Spleen (tissue), 11 donors: ENCODE data around the gene TIGD3. TPM values are rescaled to one million over a fixed set of nuclear protein-coding genes. Genes with fewer than 3 reads are reported as not detected.

ENCODE experiments used
- DNase-seq: peaks from one replicate; pipeline ENCODE4 v3.0.0-alpha.2; 2020
- H3K27ac ChIP-seq, 8 donors: fragments of 200-600 bp; sonication (generic) in 7 of 8; 1 replicate in 4 of 8; 2 replicates in 4 of 8; pipeline versions ENCODE4 v1.5.0 to v1.8.0; 2016 to 2021; ENCODE audit warnings: inconsistent platforms in 4 of 8, mild to moderate bottlenecking in 4 of 8, moderate library complexity in 1 of 8
- H3K27me3 ChIP-seq, 7 donors: fragments of 200-600 bp; sonication (generic) in 6 of 7; replicated peaks in 1 of 7; 1 replicate in 4 of 7; 2 replicates in 3 of 7; pipeline versions ENCODE4 v1.5.0 to v1.8.0; 2016 to 2021; ENCODE audit warnings: inconsistent platforms in 3 of 7, mild to moderate bottlenecking in 1 of 7
- H3K36me3 ChIP-seq, 6 donors: fragments of 200-600 bp; sonication (generic) in 5 of 6; 1 replicate in 4 of 6; 2 replicates in 2 of 6; pipeline versions ENCODE4 v1.5.0 to v1.8.0; 2016 to 2021; ENCODE audit warnings: inconsistent platforms in 2 of 6
- H3K4me1 ChIP-seq, 6 donors: fragments of 200-600 bp; sonication (generic) in 5 of 6; 1 replicate in 3 of 6; 2 replicates in 3 of 6; pipeline versions ENCODE4 v1.5.0 to v1.8.0; 2016 to 2021; ENCODE audit warnings: inconsistent platforms in 3 of 6
- H3K4me3 ChIP-seq, 8 donors: fragments of 200-600 bp; sonication (generic) in 7 of 8; 1 replicate in 4 of 8; 2 replicates in 4 of 8; pipeline versions ENCODE4 v1.5.0 to v1.8.0; 2016 to 2021; ENCODE audit warnings: inconsistent platforms in 4 of 8, mild to moderate bottlenecking in 4 of 8, moderate library complexity in 2 of 8
- H3K9me3 ChIP-seq, 8 donors: fragments of 200-600 bp; sonication (generic) in 7 of 8; 1 replicate in 4 of 8; 2 replicates in 4 of 8; pipeline versions ENCODE4 v1.5.0 to v1.8.0; 2016 to 2021; ENCODE audit warnings: inconsistent platforms in 4 of 8
- CTCF ChIP-seq, 11 experiments: fragments of 200-600 bp in 7 of 11; fragments of 450-650 bp in 4 of 11; sonication (generic) in 4 of 11; IDR thresholded peaks in 8 of 11; conservative IDR thresholded peaks in 3 of 11; 1 replicate in 7 of 11; 2 replicates in 4 of 11; pipeline versions ENCODE4 v1.4.0 to v1.8.0; 2016 to 2021; ENCODE audit warnings: antibody characterized with exemption in 11 of 11, inconsistent platforms in 4 of 11, mild to moderate bottlenecking in 1 of 11
- POLR2A ChIP-seq, 3 donors: fragments of 450-650 bp; IDR thresholded peaks; one replicate each; pipeline ENCODE4 v1.5.1; 2017; ENCODE audit warnings: antibody characterized with exemption in 3 of 3, mild to moderate bottlenecking in 1 of 3
- POLR2AphosphoS5 ChIP-seq, 3 donors: sonication (generic); formaldehyde crosslinking; IDR thresholded peaks; one replicate each; pipeline ENCODE4 v1.5.1; 2017; ENCODE audit warnings: antibody characterized with exemption in 3 of 3
- WGBS, 5 donors: extraction: QIAGEN DNeasy Blood & Tissue Kit in 3 of 5; methylation state at CpG; one replicate each; pipeline versions ENCODE4 v1.1.5 to v1.1.7; 2013 to 2018; 5-methylcytosine and 5-hydroxymethylcytosine counted together
- intact Hi-C: fragments of 100-400 bp; cut with DNase I; formaldehyde crosslinking; loops from one replicate; pipeline ENCODE4 v1.15.0; 2023; ENCODE audit warnings: low total_unique reads
- polyA plus RNA-seq, 3 donors: library from polyadenylated mRNA; stranded (reverse); fragments of 200-250 nt; gene quantifications; one replicate each; pipeline ENCODE4 v1.2.1, GENCODE V29; 2013
- total RNA-seq, 7 donors: library from RNA; depleted of rRNA in 3 of 7; stranded (reverse); fragments of >200 nt in 3 of 7; fragmentation: NEBNext Ultra II Directional in 4 of 7; extraction: Animal tissue kit (Norgen Biotek cat#: 25700) in 4 of 7; gene quantifications; one replicate each; pipeline versions ENCODE4 v1.1.0 to v1.2.1, GENCODE V29; 2016 to 2021
- donor health status: healthy with polysubstance abuse.
- donor health status: DM: no; HTN: no; CAD: no; lungs with moderate emphysema.
- donor health status: DM: no; HTN: no; CAD: no.
- donor health status: Bipolar disorder and iron deficiency.
- donor health status: healthy.
- donor health status: DM: no; HTN: no; CAD: no.
- donor health status: DM: yes; HTN: yes; CAD: no.

Gene TIGD3
- total and polyA plus RNA-seq, 10 donors: 0.56 to 2.7 (median 0.93) TPM

- Histone ChIP-seq H3K36me3 (peaks cover 7 to 100% (median 89%) of the 10 kb centered on the region in 6 donors), H3K4me3 (no peak overlapping the region), H3K9me3 (no peaks in the 10 kb centered on the region), H3K4me1 (peaks cover 16 to 28% (median 22%) of the 10 kb centered on the region in 6 donors), H3K27ac (no peak overlapping the region), H3K27me3 (no peaks in the 10 kb centered on the region)
- no peak for DNase-seq
- WGBS, 5 donors: 88 to 94% (median 90%) methylated on average over 14 to 15 of the region's 15 CpGs
- TF ChIP-seq POLR2AphosphoS5 (IDR thresholded peaks at IDR 0.05) (peak in 1 of 3 donors; percentile 14), POLR2A (IDR thresholded peaks at IDR 0.05) (no peak), CTCF (IDR thresholded peaks at IDR 0.05 in 8 of 11, conservative IDR thresholded peaks at IDR 0.05 in 3 of 11) (no peak)
- intact Hi-C loops: no loop called here
Observed at GRCh38 chr11:65395961-65396530, 41.5 kb downstream of the TIGD3 start.

- H3K27ac ChIP-seq: no peak overlapping the region
- no peaks in the 10 kb centered on the region for H3K9me3 ChIP-seq
- 89 to 96% (median 92%) methylated on average over 26 to 38 of the region's 38 CpGs for WGBS, 5 donors
- H3K4me1 ChIP-seq: peaks cover 8 to 20% (median 12%) of the 10 kb centered on the region in 6 donors
- peaks cover 7 to 100% (median 88%) of the 10 kb centered on the region in 6 donors for H3K36me3 ChIP-seq
- TF ChIP-seq POLR2AphosphoS5 (IDR thresholded peaks at IDR 0.05): peak in 1 of 3 donors; percentile 24
- no peak for TF ChIP-seq CTCF (IDR thresholded peaks at IDR 0.05 in 8 of 11, conservative IDR thresholded peaks at IDR 0.05 in 3 of 11)
- TF ChIP-seq POLR2A (IDR thresholded peaks at IDR 0.05): no peak
- DNase-seq: no peak
- H3K4me3 ChIP-seq: no peak overlapping the region
- H3K27me3 ChIP-seq: no peaks in the 10 kb centered on the region
- intact Hi-C loops: no loop called here
Observed at GRCh38 chr11:65396769-65397745, 42.5 kb downstream of the TIGD3 start.

DNA sequence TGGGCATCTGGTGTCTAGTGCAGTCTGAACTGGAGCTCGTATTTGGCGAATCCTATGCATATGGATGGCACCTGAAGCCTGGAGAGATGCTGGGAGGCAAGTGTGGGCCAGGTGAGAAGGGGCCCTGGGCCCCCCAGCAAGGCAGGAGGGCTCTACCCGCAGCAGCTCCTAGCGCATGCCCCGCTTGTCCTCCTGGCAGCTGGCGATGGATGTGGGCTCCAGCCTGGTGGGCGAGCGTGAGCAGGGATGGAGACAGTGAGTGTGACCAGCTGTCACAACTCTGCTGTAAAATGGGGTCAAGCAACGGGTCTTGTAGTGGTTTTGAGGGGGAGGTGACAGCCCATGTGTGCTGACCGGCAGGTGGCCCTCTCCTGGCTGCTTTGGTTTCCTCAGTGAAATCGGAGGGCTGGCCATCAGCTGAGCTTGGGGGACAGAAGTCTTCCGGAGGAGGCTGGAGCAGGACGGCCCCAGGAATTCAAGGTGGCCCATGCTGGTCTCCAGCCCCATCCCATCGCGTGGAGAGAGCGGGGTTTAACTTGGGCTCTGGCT is 43.9 kb downstream of the TIGD3 start:
- peak in 2 of 3 donors; percentile 15 to 56 for TF ChIP-seq POLR2AphosphoS5 (IDR thresholded peaks at IDR 0.05)
- no peak for TF ChIP-seq CTCF (IDR thresholded peaks at IDR 0.05 in 8 of 11, conservative IDR thresholded peaks at IDR 0.05 in 3 of 11)
- no peak overlapping the region for H3K27ac ChIP-seq
- H3K4me3 ChIP-seq: no peak overlapping the region
- no peak for DNase-seq
- intact Hi-C loops: no loop called here
- WGBS, 5 donors: 81 to 93% (median 90%) methylated on average over 13 to 16 of the region's 16 CpGs
- peaks cover 1 to 20% (median 10%) of the 10 kb centered on the region in 6 donors for H3K4me1 ChIP-seq
- H3K27me3 ChIP-seq: no peaks in the 10 kb centered on the region
- H3K36me3 ChIP-seq: peaks cover 7 to 100% (median 85%) of the 10 kb centered on the region in 6 donors
- H3K9me3 ChIP-seq: no peaks in the 10 kb centered on the region
